Umbilical cord (tissue), 2 donors: ENCODE data around the gene NUP62. TPM values are rescaled to one million over a fixed set of nuclear protein-coding genes. Genes with fewer than 3 reads are reported as not detected.

Source experiments
- DNase-seq: peaks from one replicate; pipeline ENCODE4 v3.0.0-alpha.2; 2015; ENCODE audit warnings: low spot score
- total RNA-seq: library from RNA; depleted of rRNA; stranded (reverse); fragments of >200 nt; gene quantifications from one replicate; pipeline ENCODE4 v1.2.3, GENCODE V29; 2014; ENCODE audit warnings: low replicate concordance; ENCODE audit not compliant: insufficient read depth

Gene NUP62
- total RNA-seq, 1 donor from 2014 or later, result 15.4 TPM

GRCh38 chr19:49881672-49882394 lies 47.5 kb downstream of the NUP62 start:
- no peak for DNase-seq

GRCh38 chr19:49881186-49881585 lies 48.1 kb downstream of the NUP62 start:
- no peak for DNase-seq

GRCh38 chr19:49880162-49880869 lies 49.0 kb downstream of the NUP62 start:
- DNase-seq, result no peak

- no peak for DNase-seq
Measured at GRCh38 chr19:49879243-49879963, 49.9 kb downstream of the NUP62 start.

- DNase-seq, result no peak
Measured at GRCh38 chr19:49878744-49879070, 50.6 kb downstream of the NUP62 start.

GRCh38 chr19:49877879-49878743 lies 51.2 kb downstream of the NUP62 start:
- DNase-seq, result peak; percentile 99

GRCh38 chr19:49877020-49877878 lies 52.1 kb downstream of the NUP62 start, which contains the start of the genes AKT1S1 and TBC1D17:
TSS of gene AKT1S1 (minus strand) at chr19:49877355. CDS start at chr19:49873295, 4,060 bp downstream.
TSS of gene TBC1D17 (plus strand) at chr19:49877702. CDS start at chr19:49877724, 22 bp downstream.
- peak; percentile 100 for DNase-seq

- DNase-seq, result peak; percentile 99
Measured at GRCh38 chr19:49876422-49877019, 52.8 kb downstream of the NUP62 start.

- peak; percentile 79 for DNase-seq
Measured at GRCh38 chr19:49875857-49876421, 53.4 kb downstream of the NUP62 start.

- DNase-seq, result no peak
Measured at GRCh38 chr19:49875177-49875576, 54.1 kb downstream of the NUP62 start.

- no peak for DNase-seq
Measured at GRCh38 chr19:49874503-49875157, 54.7 kb downstream of the NUP62 start.

GRCh38 chr19:49873834-49874233 lies 55.5 kb downstream of the NUP62 start:
- DNase-seq, result no peak

GRCh38 chr19:49873129-49873521 lies 56.2 kb downstream of the NUP62 start:
- DNase-seq, result no peak

GRCh38 chr19:49872245-49873128 lies 56.8 kb downstream of the NUP62 start:
- DNase-seq, result no peak

GRCh38 chr19:49871349-49871985 lies 57.8 kb downstream of the NUP62 start:
- DNase-seq, result no peak

GRCh38 chr19:49870309-49870901 lies 58.9 kb downstream of the NUP62 start:
- no peak for DNase-seq
